Thyroid gland (tissue), 4 donors: ENCODE data around the gene THAP3. TPM values are rescaled to one million over a fixed set of nuclear protein-coding genes. Genes with fewer than 3 reads are reported as not detected.

ENCODE experiments used
- DNase-seq, 2 donors: peaks; one replicate each; pipeline ENCODE4 v3.0.0-alpha.2; 2019
- H3K27ac ChIP-seq, 3 donors: fragments of 200-600 bp; sonication (generic); 1 replicate in 2 of 3; 2 replicates in 1 of 3; pipeline ENCODE4 v1.5.1; 2016 to 2019; ENCODE audit warnings: mild to moderate bottlenecking in 1 of 3, moderate library complexity in 1 of 3
- H3K27me3 ChIP-seq: fragments of 200-600 bp; sonication (generic); one replicate; pipeline ENCODE4 v1.5.1; 2019
- H3K36me3 ChIP-seq, 2 donors: fragments of 200-600 bp; sonication (generic); one replicate each; pipeline ENCODE4 v1.5.1; 2016 to 2019
- H3K4me1 ChIP-seq, 2 donors: fragments of 200-600 bp; sonication (generic); one replicate each; pipeline ENCODE4 v1.5.1; 2017 to 2019
- H3K4me3 ChIP-seq, 3 donors: fragments of 200-600 bp; sonication (generic); replicated peaks in 1 of 3; 1 replicate in 2 of 3; 2 replicates in 1 of 3; pipeline ENCODE4 v1.5.1; 2016; ENCODE audit warnings: mild to moderate bottlenecking in 1 of 3
- H3K9me3 ChIP-seq: fragments of 200-600 bp; sonication (generic); one replicate; pipeline ENCODE4 v1.5.1; 2017
- CTCF ChIP-seq, 6 experiments: fragments of 200-600 bp in 3 of 6; fragments of 450-650 bp in 3 of 6; sonication (generic) in 3 of 6; IDR thresholded peaks; one replicate each; pipeline ENCODE4 v1.5.1; 2016 to 2019; ENCODE audit warnings: antibody characterized with exemption in 6 of 6, mild to moderate bottlenecking in 2 of 6, inconsistent platforms in 1 of 6, moderate library complexity in 1 of 6
- POLR2A ChIP-seq, 2 donors: fragments of 450-650 bp; IDR thresholded peaks; one replicate each; pipeline ENCODE4 v1.6.1; 2017; ENCODE audit warnings: antibody characterized with exemption in 2 of 2, mild to moderate bottlenecking in 2 of 2, moderate library complexity in 1 of 2
- WGBS, 2 donors: methylation state at CpG; one replicate each; pipeline ENCODE4 v1.1.5; 2017; 5-methylcytosine and 5-hydroxymethylcytosine counted together
- intact Hi-C: fragments of 100-400 bp; cut with DNase I; formaldehyde crosslinking; loops from one replicate; pipeline ENCODE4 v1.15.1; 2023
- total RNA-seq, 4 donors: library from RNA; depleted of rRNA; stranded (reverse); fragments of >200 nt; gene quantifications; one replicate each; pipeline ENCODE4 v1.2.3, GENCODE V29; 2016

The THAP3 gene
- total RNA-seq, 4 donors from 2014 or later, result 21.2 to 35.3 (median 30.5) TPM

DNA sequence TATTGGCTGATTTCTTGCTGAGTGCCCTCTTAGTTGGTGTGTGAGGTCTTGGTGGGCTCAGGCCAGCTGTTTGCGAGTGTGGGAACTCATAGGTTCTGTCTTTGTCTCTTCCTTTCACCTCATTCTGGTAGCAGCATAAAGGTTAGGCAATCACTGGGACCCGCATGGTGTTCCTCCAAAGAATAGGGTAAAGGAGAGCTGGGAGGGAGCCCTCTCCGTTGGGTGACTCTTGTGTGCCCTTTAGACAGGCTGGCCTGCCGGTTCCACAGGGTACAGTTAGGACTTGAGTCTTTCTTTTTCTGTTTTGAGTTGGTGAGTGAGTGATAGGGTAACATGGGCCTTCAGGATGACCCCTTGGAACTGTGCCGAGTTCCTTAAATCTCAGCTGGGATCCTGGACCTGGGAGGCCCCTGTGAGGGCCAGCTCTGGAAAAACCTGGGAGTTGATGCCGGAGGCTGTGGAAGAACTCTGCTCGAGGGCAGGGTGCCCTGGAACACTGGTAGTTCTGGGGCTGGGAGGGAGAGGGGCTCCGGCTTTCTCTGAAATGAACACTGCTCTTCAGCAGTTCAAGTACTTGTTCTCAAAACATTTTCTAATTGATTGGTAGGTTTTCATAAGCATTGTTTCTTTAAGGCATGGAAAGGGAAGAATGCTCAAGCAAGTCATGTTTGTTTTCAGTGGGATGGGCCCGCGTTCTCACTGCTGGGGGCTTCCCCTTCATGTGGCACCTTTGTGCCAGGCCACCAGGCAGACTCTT is 2.1 kb upstream of the THAP3 start:
- peak overlapping the region; percentile 85 to 96 (median 95) for H3K27ac ChIP-seq
- DNase-seq, result peak; percentile 59 to 74
- H3K27me3 ChIP-seq, result no peaks in the 10 kb centered on the region
- no peak overlapping the region for H3K4me3 ChIP-seq
- H3K4me1 ChIP-seq, result peaks cover 40 to 45% of the 10 kb centered on the region in 2 donors
- H3K36me3 ChIP-seq, result peaks cover 17 to 21% of the 10 kb centered on the region in 2 donors
- TF ChIP-seq POLR2A (IDR thresholded peaks at IDR 0.05) (peak in 1 of 2 donors; percentile 70), CTCF (IDR thresholded peaks at IDR 0.05) (no peak)
- intact Hi-C loops, result no loop called here
- 49 to 51% methylated on average over 10 of the region's 10 CpGs for WGBS, 2 donors
- no peaks in the 10 kb centered on the region for H3K9me3 ChIP-seq

- WGBS, 2 donors, result 44 to 48% methylated on average over 14 of the region's 14 CpGs
- Histone ChIP-seq H3K27ac (peak overlapping the region; percentile 85 to 96 (median 95)), H3K4me3 (no peak overlapping the region), H3K27me3 (no peaks in the 10 kb centered on the region), H3K36me3 (peaks cover 23 to 25% of the 10 kb centered on the region in 2 donors), H3K4me1 (peaks cover 40 to 45% of the 10 kb centered on the region in 2 donors), H3K9me3 (no peaks in the 10 kb centered on the region)
- intact Hi-C loops, result no loop called here
- TF ChIP-seq POLR2A (IDR thresholded peaks at IDR 0.05) (no peak), CTCF (IDR thresholded peaks at IDR 0.05) (no peak)
- DNase-seq, result peak; percentile 61 to 78
Measured at GRCh38 chr1:6623269-6623965, 1.3 kb upstream of the THAP3 start.

DNA sequence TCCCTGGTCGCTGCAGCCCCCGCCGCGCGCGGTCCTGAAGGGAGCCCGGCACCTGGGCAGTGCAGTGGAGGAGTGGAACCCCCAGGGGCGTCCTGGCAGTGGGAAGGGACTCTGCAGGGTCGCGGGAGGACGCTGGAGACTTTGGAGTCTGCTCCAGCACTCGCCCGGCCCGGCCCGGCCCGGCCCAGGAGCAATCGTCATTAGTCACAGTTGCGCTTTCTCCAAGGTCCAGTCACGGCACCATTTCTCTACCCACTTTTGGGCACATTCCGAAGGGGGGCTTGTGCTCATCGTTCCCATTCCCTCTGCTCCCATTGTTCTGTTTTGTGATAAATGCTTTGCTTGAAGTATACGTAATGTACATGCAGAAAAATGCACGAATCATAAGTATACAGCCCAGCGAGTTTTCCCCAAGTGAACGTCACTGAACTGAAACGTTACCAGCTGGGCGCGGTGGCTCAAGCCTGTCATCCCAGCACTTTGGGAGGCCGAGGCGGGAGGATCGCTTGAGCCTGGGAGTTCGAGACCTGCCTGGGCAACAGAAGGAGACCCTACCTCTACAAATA is 999 bp downstream of the THAP3 start:
- TF ChIP-seq POLR2A (IDR thresholded peaks at IDR 0.05), result no peak
- no peak for TF ChIP-seq CTCF (IDR thresholded peaks at IDR 0.05)
- peaks cover 18 to 22% of the 10 kb centered on the region in 2 donors for H3K36me3 ChIP-seq
- H3K4me1 ChIP-seq, result peaks cover 40 to 45% of the 10 kb centered on the region in 2 donors
- DNase-seq, result no peak
- intact Hi-C loops, result no loop called here
- peak overlapping the region; percentile 20 to 64 (median 57) for H3K4me3 ChIP-seq
- H3K27me3 ChIP-seq, result no peaks in the 10 kb centered on the region
- no peaks in the 10 kb centered on the region for H3K9me3 ChIP-seq
- H3K27ac ChIP-seq, result peak overlapping the region; percentile 85 to 96 (median 95)
- WGBS, 2 donors, result 14 to 18% methylated on average over 14 to 17 of the region's 32 CpGs

- intact Hi-C loops, result no loop called here
- no peak for DNase-seq
- no peaks in the 10 kb centered on the region for H3K9me3 ChIP-seq
- H3K4me1 ChIP-seq, result peaks cover 36 to 39% of the 10 kb centered on the region in 2 donors
- TF ChIP-seq POLR2A (IDR thresholded peaks at IDR 0.05), result no peak
- no peak for TF ChIP-seq CTCF (IDR thresholded peaks at IDR 0.05)
- H3K27me3 ChIP-seq, result no peaks in the 10 kb centered on the region
- H3K4me3 ChIP-seq, result no peak overlapping the region
- WGBS, 2 donors, result 91 to 97% methylated on average over 8 to 9 of the region's 9 CpGs
- H3K27ac ChIP-seq, result no peak overlapping the region
- H3K36me3 ChIP-seq, result peaks cover 13 to 15% of the 10 kb centered on the region in 2 donors
Measured at GRCh38 chr1:6627031-6627430, 2.4 kb downstream of the THAP3 start.
